Keratinocyte (primary cell): ENCODE data around the gene FBXO10. TPM values are rescaled to one million over a fixed set of nuclear protein-coding genes. Genes with fewer than 3 reads are reported as not detected.

ENCODE experiments used
- DNase-seq: peaks from one replicate; pipeline ENCODE4 v3.0.0-alpha.2; 2011; ENCODE audit warnings: low read depth, missing footprints, low spot score
- FAIRE-seq: peaks from 2 replicates; lab custom pipeline; 2011; peaks lifted over from hg19 to GRCh38; lab: Jason Lieb, UNC
- H2AFZ ChIP-seq: 2 replicates; pipeline ENCODE4 v1.6.0; 2012; ENCODE audit warnings: low read length, control low read depth, inconsistent platforms; ENCODE audit not compliant: control insufficient read depth
- H3K27ac ChIP-seq: 2 replicates; pipeline ENCODE4 v1.5.1; 2011; ENCODE audit warnings: low read length; ENCODE audit not compliant: control insufficient read depth, insufficient read depth
- H3K27me3 ChIP-seq: 3 replicates; pipeline ENCODE4 v1.6.0; 2011; ENCODE audit warnings: low read length; ENCODE audit not compliant: control insufficient read depth, insufficient read depth; ENCODE audit errors: extremely low read depth
- H3K36me3 ChIP-seq, 2 experiments: 2 replicates in 1 of 2; 3 replicates in 1 of 2; pipeline ENCODE4 v1.5.1; 2011; ENCODE audit warnings: low read length in 2 of 2, mild to moderate bottlenecking in 1 of 2; ENCODE audit not compliant: control insufficient read depth in 2 of 2, insufficient read depth in 2 of 2; ENCODE audit errors: extremely low read depth in 1 of 2
- H3K4me1 ChIP-seq: 3 replicates; pipeline ENCODE4 v1.5.1; 2011; ENCODE audit warnings: low read length; ENCODE audit not compliant: control insufficient read depth, insufficient read depth; ENCODE audit errors: extremely low read depth
- H3K4me2 ChIP-seq: 3 replicates; pipeline ENCODE4 v1.6.0; 2011; ENCODE audit warnings: low read depth, low read length; ENCODE audit not compliant: control insufficient read depth, insufficient read depth; ENCODE audit errors: extremely low read depth
- H3K4me3 ChIP-seq, 3 experiments: fragments of 200-600 bp in 1 of 3; sonication (generic) in 1 of 3; 2 replicates in 2 of 3; 3 replicates in 1 of 3; pipeline ENCODE4 v1.5.1; 2011 to 2016; ENCODE audit warnings: low read length in 3 of 3, mild to moderate bottlenecking in 3 of 3, control low read depth in 2 of 3, inconsistent platforms in 1 of 3, low read depth in 1 of 3, mixed read lengths in 1 of 3, mixed run types in 1 of 3, moderate library complexity in 1 of 3; ENCODE audit not compliant: control insufficient read depth in 2 of 3, insufficient read depth in 2 of 3; ENCODE audit errors: extremely low read depth in 1 of 3
- H3K79me2 ChIP-seq: 2 replicates; pipeline ENCODE4 v1.6.0; 2012; ENCODE audit warnings: low read length; ENCODE audit not compliant: control insufficient read depth, insufficient read depth
- H3K9ac ChIP-seq: 3 replicates; pipeline ENCODE4 v1.6.0; 2011; ENCODE audit warnings: low read length; ENCODE audit not compliant: control insufficient read depth, insufficient read depth; ENCODE audit errors: extremely low read depth
- H3K9me1 ChIP-seq: 3 replicates; pipeline ENCODE4 v1.6.0; 2011; ENCODE audit warnings: low read length; ENCODE audit not compliant: control insufficient read depth, insufficient read depth; ENCODE audit errors: extremely low read depth
- H3K9me3 ChIP-seq: 2 replicates; pipeline ENCODE4 v1.5.1; 2012; ENCODE audit warnings: low read depth, low read length; ENCODE audit not compliant: control insufficient read depth
- H4K20me1 ChIP-seq: 3 replicates; pipeline ENCODE4 v1.6.0; 2011; ENCODE audit warnings: low read length; ENCODE audit not compliant: control insufficient read depth, insufficient read depth; ENCODE audit errors: extremely low read depth
- EZH2 ChIP-seq: IDR thresholded peaks from one replicate; pipeline ENCODE4 v1.6.1; 2012; ENCODE audit warnings: inconsistent platforms, mild to moderate bottlenecking, low read length, moderate library complexity
- dilution Hi-C: fragments of 300-500 bp; cut with MboI; formaldehyde crosslinking; loops from one replicate; pipeline ENCODE4 v1.7.0; 2020; ENCODE audit warnings: low sequenced_read_pairs; ENCODE audit not compliant: extremely low pct_ligation_motif_present
- polyA plus RNA-seq, 5 experiments: library from polyadenylated mRNA; depleted of rRNA in 3 of 5; stranded (reverse) in 3 of 5; stranded (forward) in 1 of 5; unstranded in 1 of 5; fragments of >200 nt; gene quantifications; 1 replicate in 1 of 5; 2 replicates in 3 of 5; 3 replicates in 1 of 5; pipeline versions ENCODE4 v1.2.1 to v1.2.3, GENCODE V29; 2011 to 2012; ENCODE audit warnings: missing spikeins in 2 of 5, low read depth in 1 of 5, low replicate concordance in 1 of 5
- TF ChIP-seq, protein P1 (sequence below), 3 experiments: IDR thresholded peaks in 1 of 3; conservative IDR thresholded peaks in 1 of 3; optimal IDR thresholded peaks in 1 of 3; 2 replicates in 2 of 3; 3 replicates in 1 of 3; pipeline versions ENCODE3 to v1.5.1; 2011; ENCODE audit warnings: low read length in 3 of 3, mild to moderate bottlenecking in 3 of 3, moderate library complexity in 2 of 3, control low read depth in 1 of 3, inconsistent platforms in 1 of 3; ENCODE audit not compliant: insufficient read depth in 2 of 3; ENCODE audit errors: extremely low read depth in 1 of 3

Gene FBXO10
- polyA plus RNA-seq, 1 donor (not counting 4 experiments of a cell fraction or from before 2014, with no cell fraction given) = 4.1 TPM

DNA sequence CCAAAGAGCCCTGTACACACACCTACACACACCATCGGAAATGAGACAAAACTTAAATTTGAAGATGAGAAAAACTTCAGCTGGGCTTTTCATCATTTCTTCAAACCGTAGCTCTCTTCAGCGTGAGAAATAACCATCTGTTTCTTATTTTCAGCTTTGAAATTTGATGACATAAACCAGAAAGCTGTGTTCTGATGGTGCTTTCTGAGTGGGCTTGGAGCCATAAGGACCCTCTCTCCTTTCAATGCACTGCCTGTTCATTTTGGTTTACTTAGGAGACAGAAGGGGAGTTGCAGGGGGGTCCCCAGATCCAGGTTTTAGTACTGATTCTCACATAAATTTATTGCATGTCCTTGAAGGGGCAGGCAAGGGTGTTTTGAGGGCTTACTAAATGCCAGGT is 9.5 kb downstream of the FBXO10 start:
- TF ChIP-seq EZH2 = no peak
- TF ChIP-seq, protein P1, sequence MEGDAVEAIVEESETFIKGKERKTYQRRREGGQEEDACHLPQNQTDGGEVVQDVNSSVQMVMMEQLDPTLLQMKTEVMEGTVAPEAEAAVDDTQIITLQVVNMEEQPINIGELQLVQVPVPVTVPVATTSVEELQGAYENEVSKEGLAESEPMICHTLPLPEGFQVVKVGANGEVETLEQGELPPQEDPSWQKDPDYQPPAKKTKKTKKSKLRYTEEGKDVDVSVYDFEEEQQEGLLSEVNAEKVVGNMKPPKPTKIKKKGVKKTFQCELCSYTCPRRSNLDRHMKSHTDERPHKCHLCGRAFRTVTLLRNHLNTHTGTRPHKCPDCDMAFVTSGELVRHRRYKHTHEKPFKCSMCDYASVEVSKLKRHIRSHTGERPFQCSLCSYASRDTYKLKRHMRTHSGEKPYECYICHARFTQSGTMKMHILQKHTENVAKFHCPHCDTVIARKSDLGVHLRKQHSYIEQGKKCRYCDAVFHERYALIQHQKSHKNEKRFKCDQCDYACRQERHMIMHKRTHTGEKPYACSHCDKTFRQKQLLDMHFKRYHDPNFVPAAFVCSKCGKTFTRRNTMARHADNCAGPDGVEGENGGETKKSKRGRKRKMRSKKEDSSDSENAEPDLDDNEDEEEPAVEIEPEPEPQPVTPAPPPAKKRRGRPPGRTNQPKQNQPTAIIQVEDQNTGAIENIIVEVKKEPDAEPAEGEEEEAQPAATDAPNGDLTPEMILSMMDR (optimal IDR thresholded peaks at IDR 0.05 in 1 of 3, IDR thresholded peaks at IDR 0.05 in 1 of 3, conservative IDR thresholded peaks at IDR 0.05 in 1 of 3; ENCODE audit: extremely low read depth in 1 of 3, insufficient read depth in 2 of 3, low read length in 3 of 3) = no peak
- no peaks in the 10 kb centered on the region for H3K27me3 ChIP-seq
- H3K4me2 ChIP-seq = no peak overlapping the region
- dilution Hi-C loops = no loop called here
- no peak overlapping the region for H3K4me3 ChIP-seq
- no peak overlapping the region for H3K9ac ChIP-seq
- H3K9me3 ChIP-seq = no peaks in the 10 kb centered on the region
- H3K4me1 ChIP-seq = no peaks in the 10 kb centered on the region
- H3K36me3 ChIP-seq = no peaks in the 10 kb centered on the region
- H3K79me2 ChIP-seq = no peaks in the 10 kb centered on the region
- no peak for DNase-seq
- H2AFZ ChIP-seq = no peak overlapping the region
- H4K20me1 ChIP-seq = no peaks in the 10 kb centered on the region
- FAIRE-seq = no peak
- no peaks in the 10 kb centered on the region for H3K9me1 ChIP-seq
- H3K27ac ChIP-seq = no peak overlapping the region

GRCh38 chr9:37565661-37566618 is 10.2 kb downstream of the FBXO10 start:
- no peak for TF ChIP-seq EZH2
- TF ChIP-seq, protein P1 (optimal IDR thresholded peaks at IDR 0.05 in 1 of 3, IDR thresholded peaks at IDR 0.05 in 1 of 3, conservative IDR thresholded peaks at IDR 0.05 in 1 of 3; ENCODE audit: extremely low read depth in 1 of 3, insufficient read depth in 2 of 3, low read length in 3 of 3) = no peak
- no peaks in the 10 kb centered on the region for H3K79me2 ChIP-seq
- dilution Hi-C loops = no loop called here
- no peak overlapping the region for H2AFZ ChIP-seq
- H3K27ac ChIP-seq = no peak overlapping the region
- H3K36me3 ChIP-seq = no peaks in the 10 kb centered on the region
- H3K9me1 ChIP-seq = no peaks in the 10 kb centered on the region
- no peaks in the 10 kb centered on the region for H3K9me3 ChIP-seq
- DNase-seq (no peak), FAIRE-seq (no peak)
- peaks cover 3% of the 10 kb centered on the region for H3K4me1 ChIP-seq
- H3K27me3 ChIP-seq = no peaks in the 10 kb centered on the region
- no peak overlapping the region for H3K9ac ChIP-seq
- H3K4me3 ChIP-seq = no peak overlapping the region
- no peak overlapping the region for H3K4me2 ChIP-seq
- H4K20me1 ChIP-seq = no peaks in the 10 kb centered on the region
